Testis (tissue), 3 donors: ENCODE data around the gene GRID1. TPM values are rescaled to one million over a fixed set of nuclear protein-coding genes. Genes with fewer than 3 reads are reported as not detected.

Experiments used
- DNase-seq: peaks from one replicate; pipeline ENCODE4 v3.0.0-alpha.2; 2019
- H3K27ac ChIP-seq, 2 donors: fragments of 200-600 bp; sonication (generic); one replicate each; pipeline ENCODE4 v1.5.1; 2019
- H3K27me3 ChIP-seq: fragments of 200-600 bp; sonication (generic); one replicate; pipeline ENCODE4 v1.5.1; 2019
- H3K36me3 ChIP-seq: fragments of 200-600 bp; sonication (generic); one replicate; pipeline ENCODE4 v1.5.1; 2017; ENCODE audit warnings: low read depth; ENCODE audit errors: missing control alignments
- H3K4me1 ChIP-seq: fragments of 200-600 bp; sonication (generic); one replicate; pipeline ENCODE4 v1.5.1; 2019
- H3K4me3 ChIP-seq, 2 donors: fragments of 200-600 bp; sonication (generic); one replicate each; pipeline ENCODE4 v1.5.1; 2017 to 2019
- H3K9me3 ChIP-seq: fragments of 200-600 bp; sonication (generic); one replicate; pipeline ENCODE4 v1.5.1; 2017
- CTCF ChIP-seq, 3 experiments: fragments of 450-650 bp in 2 of 3; fragments of 200-600 bp in 1 of 3; sonication (generic) in 1 of 3; IDR thresholded peaks; one replicate each; pipeline ENCODE4 v1.5.1; 2016 to 2019; ENCODE audit warnings: antibody characterized with exemption in 3 of 3, mild to moderate bottlenecking in 2 of 3, moderate library complexity in 1 of 3
- POLR2A ChIP-seq: fragments of 450-650 bp; IDR thresholded peaks from one replicate; pipeline ENCODE4 v1.6.1; 2017; ENCODE audit warnings: antibody characterized with exemption, mild to moderate bottlenecking, moderate library complexity
- WGBS, 2 donors: methylation state at CpG; one replicate each; pipeline ENCODE4 v1.1.5; 2018; 5-methylcytosine and 5-hydroxymethylcytosine counted together
- intact Hi-C: fragments of 100-400 bp; cut with DNase I; formaldehyde crosslinking; loops from one replicate; pipeline ENCODE4 v1.15.1; 2023; ENCODE audit warnings: low total_unique reads
- polyA plus RNA-seq: library from polyadenylated mRNA; stranded (reverse); fragments of 350-450 nt; fragmentation: Illumina TruSeq; extraction: RNeasy Lipid Tissue Mini Kit (QIAGEN cat#74804); gene quantifications from one replicate; pipeline ENCODE4 v1.2.3, GENCODE V29; 2014; ENCODE audit warnings: low read depth, low replicate concordance; ENCODE audit not compliant: insufficient read depth
- total RNA-seq, 2 donors: library from RNA; depleted of rRNA; stranded (reverse); fragments of >200 nt; gene quantifications; one replicate each; pipeline ENCODE4 v1.2.3, GENCODE V29; 2016

Gene GRID1
- total and polyA plus RNA-seq, 3 donors from 2014 or later, result 7.4 to 16.7 (median 8.1) TPM

- intact Hi-C loops, result no loop called here
- WGBS, 2 donors, result 88 to 89% methylated on average over 7 of the region's 7 CpGs
- DNase-seq, result no peak
- no peaks in the 10 kb centered on the region for H3K27me3 ChIP-seq
- no peak overlapping the region for H3K4me3 ChIP-seq
- TF ChIP-seq CTCF (IDR thresholded peaks at IDR 0.05) (no peak), POLR2A (no peak)
- H3K9me3 ChIP-seq, result no peaks in the 10 kb centered on the region
- H3K4me1 ChIP-seq, result no peaks in the 10 kb centered on the region
- H3K36me3 ChIP-seq, result no peaks in the 10 kb centered on the region
- no peak overlapping the region for H3K27ac ChIP-seq
Measured at GRCh38 chr10:86229376-86229775, 137.2 kb downstream of the GRID1 start.

GRCh38 chr10:86227501-86228258, 138.9 kb downstream of the GRID1 start:
- Histone ChIP-seq H3K4me3 (no peak overlapping the region), H3K4me1 (no peaks in the 10 kb centered on the region), H3K36me3 (no peaks in the 10 kb centered on the region), H3K27ac (no peak overlapping the region), H3K27me3 (no peaks in the 10 kb centered on the region), H3K9me3 (no peaks in the 10 kb centered on the region)
- no peak for TF ChIP-seq POLR2A
- no peak for TF ChIP-seq CTCF (IDR thresholded peaks at IDR 0.05)
- WGBS, 2 donors, result 78 to 96% methylated on average over 6 of the region's 6 CpGs
- DNase-seq, result no peak
- intact Hi-C loops, result no loop called here

GRCh38 chr10:86226781-86227201, 139.8 kb downstream of the GRID1 start:
- WGBS, 2 donors, result 74 to 84% methylated on average over 3 of the region's 3 CpGs
- Histone ChIP-seq H3K4me3 (no peak overlapping the region), H3K27me3 (no peaks in the 10 kb centered on the region), H3K4me1 (no peaks in the 10 kb centered on the region), H3K36me3 (no peaks in the 10 kb centered on the region), H3K27ac (no peak overlapping the region), H3K9me3 (no peaks in the 10 kb centered on the region)
- TF ChIP-seq CTCF (IDR thresholded peaks at IDR 0.05) (no peak), POLR2A (no peak)
- intact Hi-C loops, result no loop called here
- no peak for DNase-seq

GRCh38 chr10:86226016-86226415, 140.6 kb downstream of the GRID1 start:
- Histone ChIP-seq H3K9me3 (no peaks in the 10 kb centered on the region), H3K36me3 (no peaks in the 10 kb centered on the region), H3K4me1 (no peaks in the 10 kb centered on the region), H3K27me3 (no peaks in the 10 kb centered on the region), H3K27ac (no peak overlapping the region), H3K4me3 (no peak overlapping the region)
- DNase-seq, result no peak
- WGBS, 2 donors, result 88 to 98% methylated on average over 8 of the region's 8 CpGs
- intact Hi-C loops, result no loop called here
- no peak for TF ChIP-seq CTCF (IDR thresholded peaks at IDR 0.05)
- TF ChIP-seq POLR2A, result no peak
